Measurements from ENCODE around the gene MED15. TPM values are rescaled to one million over a fixed set of nuclear protein-coding genes. Genes with fewer than 3 reads are reported as not detected.

Gene MED15
- total RNA-seq, 1 donor from 2014 or later: 105 TPM

DNA sequence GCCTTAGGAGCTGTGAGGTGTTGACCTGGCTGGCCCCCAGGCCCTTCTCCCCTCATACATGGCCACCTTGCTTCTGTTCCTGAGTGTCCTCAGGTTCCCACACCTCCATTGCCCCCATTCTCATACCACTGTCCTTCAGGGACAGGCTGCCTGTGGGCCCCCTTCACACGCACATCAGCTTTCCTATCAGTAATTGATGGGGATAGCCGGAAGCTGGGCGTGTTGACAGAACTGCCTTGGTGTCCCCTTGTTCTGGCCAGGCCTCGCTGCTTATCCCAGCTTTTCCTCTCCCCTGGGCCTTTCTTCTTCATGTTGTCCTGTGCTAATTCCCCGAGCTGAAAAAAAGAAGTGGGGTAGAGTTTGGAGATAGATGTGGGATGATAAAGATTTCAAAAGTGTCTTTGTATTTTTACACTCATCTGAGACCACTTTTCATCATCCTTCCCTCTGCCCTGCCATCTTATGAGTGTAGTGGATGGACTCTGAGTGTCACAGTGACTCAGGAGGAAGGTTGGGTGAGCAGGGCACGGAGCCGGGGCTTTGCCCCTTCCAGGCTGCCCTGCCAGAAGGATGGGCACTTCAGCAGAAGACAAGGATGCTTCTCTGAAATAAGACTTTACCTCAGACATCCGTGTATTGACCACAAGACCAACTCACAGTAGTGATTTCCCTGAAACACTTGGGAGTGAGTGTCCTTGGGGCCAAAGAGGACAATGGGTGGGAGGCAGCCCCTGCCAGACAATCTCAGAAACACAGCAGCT, 42.8 kb downstream of the MED15 start:
- TF ChIP-seq, protein P1, sequence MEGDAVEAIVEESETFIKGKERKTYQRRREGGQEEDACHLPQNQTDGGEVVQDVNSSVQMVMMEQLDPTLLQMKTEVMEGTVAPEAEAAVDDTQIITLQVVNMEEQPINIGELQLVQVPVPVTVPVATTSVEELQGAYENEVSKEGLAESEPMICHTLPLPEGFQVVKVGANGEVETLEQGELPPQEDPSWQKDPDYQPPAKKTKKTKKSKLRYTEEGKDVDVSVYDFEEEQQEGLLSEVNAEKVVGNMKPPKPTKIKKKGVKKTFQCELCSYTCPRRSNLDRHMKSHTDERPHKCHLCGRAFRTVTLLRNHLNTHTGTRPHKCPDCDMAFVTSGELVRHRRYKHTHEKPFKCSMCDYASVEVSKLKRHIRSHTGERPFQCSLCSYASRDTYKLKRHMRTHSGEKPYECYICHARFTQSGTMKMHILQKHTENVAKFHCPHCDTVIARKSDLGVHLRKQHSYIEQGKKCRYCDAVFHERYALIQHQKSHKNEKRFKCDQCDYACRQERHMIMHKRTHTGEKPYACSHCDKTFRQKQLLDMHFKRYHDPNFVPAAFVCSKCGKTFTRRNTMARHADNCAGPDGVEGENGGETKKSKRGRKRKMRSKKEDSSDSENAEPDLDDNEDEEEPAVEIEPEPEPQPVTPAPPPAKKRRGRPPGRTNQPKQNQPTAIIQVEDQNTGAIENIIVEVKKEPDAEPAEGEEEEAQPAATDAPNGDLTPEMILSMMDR (IDR thresholded peaks at IDR 0.05): no peak
- peaks cover 76% of the 10 kb centered on the region for H3K4me1 ChIP-seq
- H3K4me3 ChIP-seq: no peak overlapping the region
- H3K9me3 ChIP-seq: no peaks in the 10 kb centered on the region
- peaks cover 41% of the 10 kb centered on the region for H3K36me3 ChIP-seq
- peak overlapping the region; percentile 87 for H3K27ac ChIP-seq
- no peak for ATAC-seq
- intact Hi-C loops (cut with DNase I): no loop called here
- DNase-seq: no peak
- H3K27me3 ChIP-seq (ENCODE audit: low read depth): no peaks in the 10 kb centered on the region

DNA sequence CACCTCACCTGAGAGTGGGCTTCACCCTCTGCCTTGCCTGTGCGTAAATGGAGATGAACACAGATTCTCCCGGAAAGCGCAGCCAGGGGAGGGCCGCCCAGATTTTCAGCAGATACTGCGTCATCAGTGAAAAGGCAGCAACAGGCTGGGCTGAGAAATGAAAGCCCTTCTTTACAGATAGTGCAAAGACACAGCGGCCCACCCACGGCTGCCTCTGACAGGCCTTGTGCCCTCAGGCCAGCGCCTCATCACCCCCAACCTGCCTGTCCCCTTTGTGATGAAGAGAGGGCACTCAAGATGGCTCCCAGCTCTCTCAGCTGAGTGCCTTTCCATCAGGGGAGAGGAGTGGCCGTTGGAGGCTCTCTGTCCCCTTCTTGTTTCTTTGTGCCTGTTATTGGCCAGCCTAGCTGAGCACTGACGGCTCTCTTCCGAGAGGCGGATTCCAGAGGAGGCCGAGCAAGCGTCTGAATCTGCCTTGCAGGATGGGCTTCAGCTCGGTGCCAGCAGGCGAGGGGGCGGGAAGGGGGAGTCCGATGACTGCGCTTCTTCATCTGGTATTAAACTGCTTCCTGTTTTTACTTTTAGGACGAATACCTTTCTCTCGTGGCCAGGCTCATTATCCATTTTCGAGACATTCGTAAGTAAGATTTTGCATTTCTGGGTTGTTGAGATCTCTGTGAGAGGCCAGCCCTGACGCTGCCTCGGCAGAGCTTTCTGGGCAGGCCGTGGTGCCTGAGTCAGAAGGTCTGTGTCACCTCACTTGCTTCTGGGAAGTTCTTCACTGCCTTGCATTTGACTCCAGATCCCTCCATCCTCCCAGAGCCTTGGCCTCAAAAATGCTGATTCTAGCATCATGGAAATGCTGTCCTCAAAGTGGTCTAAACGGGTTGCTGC, 43.7 kb downstream of the MED15 start:
- Histone ChIP-seq H3K27ac (peak overlapping the region; percentile 87), H3K4me1 (peaks cover 77% of the 10 kb centered on the region), H3K9me3 (no peaks in the 10 kb centered on the region), H3K36me3 (peaks cover 50% of the 10 kb centered on the region), H3K27me3 (ENCODE audit: low read depth) (no peaks in the 10 kb centered on the region), H3K4me3 (no peak overlapping the region)
- ATAC-seq: no peak
- DNase-seq: no peak
- intact Hi-C loops (cut with DNase I): no loop called here
- TF ChIP-seq, protein P1 (IDR thresholded peaks at IDR 0.05): no peak

DNA sequence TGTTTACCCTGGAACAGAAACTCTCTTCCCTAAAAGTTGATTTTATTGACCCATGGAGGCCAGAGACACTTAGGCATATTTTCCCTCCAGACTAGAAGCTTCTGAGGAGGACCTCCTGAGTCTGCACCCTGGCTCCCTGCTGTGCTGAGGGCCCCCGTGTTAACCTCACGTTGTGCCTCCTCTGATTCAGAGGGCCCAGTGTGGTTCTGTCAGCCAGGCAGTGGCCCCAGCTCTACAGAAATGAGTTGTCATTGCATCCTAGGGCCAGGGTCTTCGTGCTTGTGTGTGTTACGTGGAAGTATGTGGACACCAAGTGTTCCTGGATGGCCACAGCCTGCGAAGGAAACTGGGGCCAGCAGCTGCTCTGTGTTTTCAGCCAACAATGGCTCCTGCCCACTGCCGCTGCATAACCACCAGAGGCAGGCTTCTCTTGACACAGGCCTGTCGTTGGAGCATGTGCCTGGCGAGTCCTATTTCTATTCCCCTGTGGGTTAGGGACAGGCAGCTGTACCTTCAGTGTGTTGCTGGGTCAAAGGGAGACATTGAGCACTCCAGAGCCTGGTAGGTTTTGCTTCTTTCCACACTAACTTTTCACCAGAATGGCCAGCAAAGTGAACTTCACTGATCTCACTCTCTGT, 44.5 kb downstream of the MED15 start:
- H3K27ac ChIP-seq: peak overlapping the region; percentile 87
- no peaks in the 10 kb centered on the region for H3K27me3 ChIP-seq (ENCODE audit: low read depth)
- DNase-seq (no peak), ATAC-seq (peak; percentile 10 to 20)
- TF ChIP-seq, protein P1 (IDR thresholded peaks at IDR 0.05): peak; percentile 33
- H3K4me3 ChIP-seq: no peak overlapping the region
- intact Hi-C loops (cut with DNase I): no loop called here
- peaks cover 83% of the 10 kb centered on the region for H3K4me1 ChIP-seq
- peaks cover 58% of the 10 kb centered on the region for H3K36me3 ChIP-seq
- H3K9me3 ChIP-seq: no peaks in the 10 kb centered on the region

DNA sequence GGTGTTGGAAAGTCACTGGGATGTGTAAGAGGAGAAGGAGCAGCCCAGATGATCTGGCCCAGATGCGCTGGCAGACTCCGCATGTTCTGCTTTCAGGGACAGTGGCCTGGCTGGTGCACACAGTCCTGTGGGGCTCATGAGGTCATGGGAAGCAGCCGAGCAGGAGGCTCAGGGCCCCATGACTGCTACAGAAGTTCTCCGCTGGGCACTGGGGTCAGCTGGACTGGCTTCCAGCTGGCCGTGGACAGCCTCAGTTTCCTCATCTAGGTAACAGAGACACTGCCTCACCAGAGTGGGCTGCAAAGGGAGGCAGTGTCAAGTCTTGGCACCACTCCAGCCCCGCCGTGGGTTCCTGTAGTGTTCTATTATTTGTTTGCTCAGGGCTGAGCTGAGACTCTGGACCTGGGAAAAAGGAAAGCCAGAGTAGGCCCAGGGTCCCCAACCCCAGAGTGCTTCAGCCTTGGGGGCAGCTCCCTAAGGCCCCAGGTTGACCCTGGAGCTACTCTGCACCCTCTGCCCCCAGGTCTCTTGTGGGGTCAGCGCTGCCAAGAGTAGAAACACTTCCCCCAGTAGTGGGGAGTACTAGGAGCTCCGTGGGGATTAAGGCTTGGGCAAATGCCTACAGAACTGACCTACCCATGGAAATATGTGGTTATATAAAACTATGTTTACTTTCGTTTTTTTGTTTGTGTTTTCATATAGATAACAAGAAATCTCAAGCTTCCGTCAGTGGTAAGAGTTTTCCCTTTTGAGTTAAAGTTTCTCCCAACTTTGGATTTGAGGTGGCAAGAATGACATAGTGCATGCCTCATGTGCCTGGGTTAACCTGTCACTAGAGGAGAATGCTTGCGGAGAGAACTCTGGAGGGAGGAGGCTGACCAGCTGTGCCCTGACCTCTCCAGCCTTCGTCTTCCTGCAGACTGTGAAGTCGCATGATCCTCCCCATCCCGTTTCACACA, 45.3 kb downstream of the MED15 start:
- no peak for DNase-seq
- TF ChIP-seq, protein P1 (IDR thresholded peaks at IDR 0.05): no peak
- ATAC-seq: peak; percentile 63 to 70
- H3K4me3 ChIP-seq: no peak overlapping the region
- H3K27me3 ChIP-seq (ENCODE audit: low read depth): no peaks in the 10 kb centered on the region
- peaks cover 62% of the 10 kb centered on the region for H3K36me3 ChIP-seq
- intact Hi-C loops (cut with DNase I): no loop called here
- H3K4me1 ChIP-seq: peaks cover 91% of the 10 kb centered on the region
- H3K27ac ChIP-seq: peak overlapping the region; percentile 87
- H3K9me3 ChIP-seq: no peaks in the 10 kb centered on the region
